Osteoblast (primary cell): Measurements from ENCODE around the gene MAGI1. TPM values are rescaled to one million over a fixed set of nuclear protein-coding genes. Genes with fewer than 3 reads are reported as not detected.

Source experiments
- DNase-seq: peaks from one replicate; pipeline ENCODE4 v3.0.0; 2011; ENCODE audit warnings: low spot score, mixed read lengths; ENCODE audit not compliant: insufficient read length; ENCODE audit errors: missing footprints
- H2AFZ ChIP-seq: 2 replicates; pipeline ENCODE4 v1.6.0; 2011; ENCODE audit warnings: mild to moderate bottlenecking, low read length
- H3K27ac ChIP-seq: 2 replicates; pipeline ENCODE4 v1.5.1; 2011; ENCODE audit warnings: mild to moderate bottlenecking, low read depth, low read length, moderate library complexity
- H3K27me3 ChIP-seq: 2 replicates; pipeline ENCODE4 v1.6.0; 2012; ENCODE audit warnings: mild to moderate bottlenecking, control low read depth, inconsistent platforms, low read length, moderate library complexity; ENCODE audit not compliant: insufficient read depth
- H3K36me3 ChIP-seq: 2 replicates; pipeline ENCODE4 v1.5.1; 2011; ENCODE audit warnings: mild to moderate bottlenecking, low read length, control low read depth, moderate library complexity; ENCODE audit not compliant: insufficient read depth
- H3K4me1 ChIP-seq: 2 replicates; pipeline ENCODE4 v1.5.1; 2011; ENCODE audit warnings: mild to moderate bottlenecking, low read length, control low read depth, moderate library complexity; ENCODE audit not compliant: insufficient read depth
- H3K4me2 ChIP-seq: 2 replicates; pipeline ENCODE4 v1.6.0; 2011; ENCODE audit warnings: mild to moderate bottlenecking, low read length; ENCODE audit not compliant: insufficient read depth
- H3K4me3 ChIP-seq: fragments of 200-600 bp; sonication (generic); 3 replicates; pipeline ENCODE4 v1.5.1; 2012; ENCODE audit warnings: mild to moderate bottlenecking, low read length, inconsistent platforms; ENCODE audit not compliant: insufficient read depth
- H3K79me2 ChIP-seq: 2 replicates; pipeline ENCODE4 v1.6.0; 2012; ENCODE audit warnings: mild to moderate bottlenecking, low read length, control low read depth, inconsistent platforms; ENCODE audit not compliant: insufficient read depth
- H3K9me3 ChIP-seq: 2 replicates; pipeline ENCODE4 v1.5.1; 2011; ENCODE audit warnings: low read depth, low read length, control low read depth
- H4K20me1 ChIP-seq: 2 replicates; pipeline ENCODE4 v1.6.0; 2012; ENCODE audit warnings: mild to moderate bottlenecking, low read length, control low read depth; ENCODE audit not compliant: insufficient read depth
- CTCF ChIP-seq: IDR thresholded peaks from 2 replicates; pipeline ENCODE4 v1.5.1; 2011; ENCODE audit warnings: mild to moderate bottlenecking, low read depth, low read length, moderate library complexity; ENCODE audit errors: extremely low read depth
- total RNA-seq: library from RNA; depleted of rRNA; stranded (reverse); fragments of >200 nt; gene quantifications from 2 replicates; pipeline ENCODE4 v1.2.3, GENCODE V29; 2012

The MAGI1 gene
- total RNA-seq, 1 donor: 66.6 TPM

DNA sequence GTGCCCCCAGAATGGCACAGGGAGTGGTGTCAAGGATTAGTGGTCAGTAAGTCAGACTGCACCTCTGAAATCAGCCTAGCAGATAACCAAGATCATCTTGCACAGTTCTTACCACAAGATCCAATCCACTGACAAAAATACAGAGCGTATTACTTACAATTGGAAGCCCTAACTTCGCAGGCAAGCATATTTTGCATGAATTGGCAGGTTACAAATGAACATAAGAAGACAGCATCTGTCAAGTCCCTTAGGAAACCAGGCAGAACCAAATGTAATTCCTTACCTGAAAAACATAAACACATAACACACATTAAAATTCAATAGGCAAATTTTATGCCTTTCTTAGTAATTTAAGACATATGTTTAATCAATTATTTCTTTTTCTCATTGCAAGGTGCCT lies 293.4 kb downstream of the MAGI1 start:
- DNase-seq: no peak
- H4K20me1 ChIP-seq: peaks cover 56% of the 10 kb centered on the region
- TF ChIP-seq CTCF: no peak

DNA sequence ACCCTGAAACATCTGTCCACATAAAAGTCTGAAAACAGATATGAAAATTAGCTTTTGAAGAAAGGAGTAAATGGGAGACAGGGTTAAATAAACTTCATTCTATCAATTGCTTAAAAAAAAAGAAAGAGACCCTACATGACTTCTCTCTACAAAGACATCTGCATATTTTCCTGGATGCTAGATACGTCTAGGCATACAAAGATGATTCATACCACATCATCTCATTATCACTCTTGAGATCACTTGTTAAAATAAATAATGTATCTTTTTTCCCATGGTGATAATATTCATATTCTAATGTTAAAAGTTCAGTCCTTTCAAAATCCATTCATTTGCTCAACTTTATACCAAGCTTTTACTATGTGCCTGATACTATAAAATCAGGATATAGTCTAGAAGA lies 295.8 kb downstream of the MAGI1 start:
- Histone ChIP-seq H3K4me2 (no peak overlapping the region), H3K9me3 (no peaks in the 10 kb centered on the region), H2AFZ (no peak overlapping the region), H3K27me3 (no peaks in the 10 kb centered on the region), H3K4me1 (peaks cover 3% of the 10 kb centered on the region), H4K20me1 (peaks cover 54% of the 10 kb centered on the region), H3K27ac (no peak overlapping the region), H3K36me3 (no peaks in the 10 kb centered on the region), H3K4me3 (no peak overlapping the region), H3K79me2 (peaks cover 17% of the 10 kb centered on the region)
- no peak for DNase-seq
- no peak for TF ChIP-seq CTCF

More for the DNA sequence above, 293.4 kb downstream of the MAGI1 start:
- Histone ChIP-seq H3K79me2 (peaks cover 25% of the 10 kb centered on the region), H3K9me3 (no peaks in the 10 kb centered on the region), H3K4me3 (no peak overlapping the region), H3K27ac (no peak overlapping the region), H3K4me2 (no peak overlapping the region), H2AFZ (no peak overlapping the region), H3K4me1 (peaks cover 3% of the 10 kb centered on the region), H3K36me3 (no peaks in the 10 kb centered on the region), H3K27me3 (no peaks in the 10 kb centered on the region)

GRCh38 chr3:65741540-65741939 lies 297.2 kb downstream of the MAGI1 start:
- no peak for TF ChIP-seq CTCF
- no peaks in the 10 kb centered on the region for H3K9me3 ChIP-seq
- no peaks in the 10 kb centered on the region for H3K27me3 ChIP-seq
- no peak overlapping the region for H3K27ac ChIP-seq
- peaks cover 3% of the 10 kb centered on the region for H3K4me1 ChIP-seq
- H3K36me3 ChIP-seq: no peaks in the 10 kb centered on the region
- no peak for DNase-seq
- peaks cover 55% of the 10 kb centered on the region for H4K20me1 ChIP-seq
- no peak overlapping the region for H3K4me3 ChIP-seq
- H3K79me2 ChIP-seq: peaks cover 19% of the 10 kb centered on the region
- H3K4me2 ChIP-seq: no peak overlapping the region
- H2AFZ ChIP-seq: no peak overlapping the region

- Histone ChIP-seq H3K4me3 (no peak overlapping the region), H3K27me3 (no peaks in the 10 kb centered on the region), H4K20me1 (peaks cover 56% of the 10 kb centered on the region), H3K27ac (no peak overlapping the region), H3K9me3 (no peaks in the 10 kb centered on the region), H3K4me2 (no peak overlapping the region), H3K79me2 (peaks cover 15% of the 10 kb centered on the region), H3K4me1 (peaks cover 3% of the 10 kb centered on the region), H2AFZ (no peak overlapping the region), H3K36me3 (no peaks in the 10 kb centered on the region)
- TF ChIP-seq CTCF: no peak
- DNase-seq: no peak
Observed at GRCh38 chr3:65739901-65740541, 298.7 kb downstream of the MAGI1 start.
